K562 (cell line): ENCODE results near the gene PNMT. TPM values are rescaled to one million over a fixed set of nuclear protein-coding genes. Genes with fewer than 3 reads are reported as not detected.

Experiments used
- CBFA2T2 ChIP-seq: fragments of 450-650 bp; conservative IDR thresholded peaks from 2 replicates; pipeline ENCODE4 v1.6.1; 2017; ENCODE audit warnings: mild to moderate bottlenecking
- CXXC5 ChIP-seq: fragments of 250-450 bp; sonication (Bioruptor Pico); IDR thresholded peaks from 2 replicates; pipeline ENCODE4 v1.8.0; 2022; ENCODE audit warnings: inconsistent platforms, mild to moderate bottlenecking, moderate library complexity
- E2F8 ChIP-seq: fragments of 450-650 bp; IDR thresholded peaks from 2 replicates; pipeline ENCODE4 v1.7.1; 2018; ENCODE audit warnings: mild to moderate bottlenecking, low read depth; ENCODE audit not compliant: partially characterized antibody
- KDM1A ChIP-seq, 2 experiments: fragments of 450-650 bp; IDR thresholded peaks; 2 replicates each; pipeline ENCODE4 v1.6.1; 2016; ENCODE audit warnings: mild to moderate bottlenecking in 2 of 2
- KDM5B ChIP-seq: fragments of 200-600 bp; sonication (generic); IDR thresholded peaks from 2 replicates; pipeline ENCODE4 v1.6.1; 2012; ENCODE audit warnings: low read depth, mild to moderate bottlenecking, moderate library complexity, low read length, control low read depth, inconsistent platforms; ENCODE audit not compliant: insufficient replicate concordance
- MXD1 ChIP-seq: fragments of 250-450 bp; sonication (Bioruptor Pico); IDR thresholded peaks from 2 replicates; pipeline ENCODE4 v1.8.0; 2021; ENCODE audit warnings: borderline replicate concordance, mild to moderate bottlenecking, moderate library complexity; ENCODE audit not compliant: poor library complexity, severe bottlenecking
- NR4A1 ChIP-seq, 2 experiments: fragments of 250-450 bp in 1 of 2; fragments of 450-650 bp in 1 of 2; sonication (Bioruptor Pico) in 1 of 2; IDR thresholded peaks; 2 replicates each; pipeline versions ENCODE4 v1.4.0 to v1.6.1; 2016 to 2020; ENCODE audit warnings: mild to moderate bottlenecking in 2 of 2, missing compliant biosample characterization in 1 of 2, missing genetic modification characterization in 1 of 2, moderate library complexity in 1 of 2
- POLR2AphosphoS2 ChIP-seq: IDR thresholded peaks from 2 replicates; pipeline ENCODE4 v1.6.1; 2012; ENCODE audit warnings: low read length, improper control_type of control experiment
- POLR2G ChIP-seq: fragments of 200-400 bp; formaldehyde crosslinking; IDR thresholded peaks from 2 replicates; pipeline ENCODE4 v1.6.1; 2017; ENCODE audit warnings: low read depth, mild to moderate bottlenecking, antibody characterized with exemption, low read length, moderate library complexity
- POLR2H ChIP-seq: IDR thresholded peaks from 2 replicates; pipeline ENCODE4 v1.6.1; 2016; ENCODE audit warnings: missing genetic modification characterization, low read depth, mild to moderate bottlenecking, control low read depth, missing compliant biosample characterization, moderate library complexity
- STAT5B ChIP-seq: fragments of 250-450 bp; sonication (Bioruptor Pico); IDR thresholded peaks from 2 replicates; pipeline ENCODE4 v1.8.0; 2021; ENCODE audit warnings: mild to moderate bottlenecking, inconsistent platforms
- WHSC1 ChIP-seq: IDR thresholded peaks from one replicate; pipeline ENCODE4 v1.6.1; 2012; ENCODE audit warnings: low read length, control low read depth, inconsistent platforms
- ZNF121 ChIP-seq: sonication (generic); formaldehyde crosslinking; conservative IDR thresholded peaks from 2 replicates; pipeline ENCODE4 v1.8.0; 2022; ENCODE audit warnings: missing genetic modification reagents
- ZNF316 ChIP-seq: fragments of 450-650 bp; IDR thresholded peaks from 2 replicates; pipeline ENCODE4 v1.6.1; 2016
- polyA plus RNA-seq, 8 experiments: library from polyadenylated mRNA; depleted of rRNA in 4 of 8; stranded (reverse) in 5 of 8; unstranded in 3 of 8; fragments of >200 nt; fragmentation: Nextera tagmentation in 2 of 8; fragmentation: Illumina TruSeq in 1 of 8; extraction: Ambion mirVana in 2 of 8; extraction: Trizol in 1 of 8; gene quantifications; 2 replicates each; pipeline versions ENCODE4 v1.2.1 to v1.2.3, GENCODE V29; 2011 to 2014; ENCODE audit warnings: inconsistent platforms in 1 of 8, missing spikeins in 1 of 8
- total RNA-seq, 7 experiments: library from RNA; depleted of rRNA in 6 of 7; stranded (reverse); fragments of >200 nt in 6 of 7; fragmentation: Illumina TruSeq in 2 of 7; extraction: Trizol in 2 of 7; gene quantifications; 2 replicates each; pipeline versions ENCODE4 v1.2.1 to v1.2.3, GENCODE V29; 2011 to 2021; ENCODE audit warnings: low replicate concordance in 1 of 7
- TF ChIP-seq, protein P1 (sequence below): fragments of 450-650 bp; formaldehyde crosslinking; IDR thresholded peaks from 2 replicates; pipeline ENCODE4 v1.4.0; 2020; ENCODE audit warnings: mild to moderate bottlenecking, moderate library complexity
- TF ChIP-seq, protein P2 (sequence below): sonication (generic); formaldehyde crosslinking; IDR thresholded peaks from 2 replicates; pipeline ENCODE4 v1.8.0; 2023; ENCODE audit warnings: missing genetic modification reagents, mild to moderate bottlenecking, borderline replicate concordance

PNMT gene
- total and polyA plus RNA-seq, 9 of the 15 experiments (the other 6 are each of a cell fraction or from before 2014, with no cell fraction given), result 0.55 to 18.1 (median 5.8) TPM

DNA sequence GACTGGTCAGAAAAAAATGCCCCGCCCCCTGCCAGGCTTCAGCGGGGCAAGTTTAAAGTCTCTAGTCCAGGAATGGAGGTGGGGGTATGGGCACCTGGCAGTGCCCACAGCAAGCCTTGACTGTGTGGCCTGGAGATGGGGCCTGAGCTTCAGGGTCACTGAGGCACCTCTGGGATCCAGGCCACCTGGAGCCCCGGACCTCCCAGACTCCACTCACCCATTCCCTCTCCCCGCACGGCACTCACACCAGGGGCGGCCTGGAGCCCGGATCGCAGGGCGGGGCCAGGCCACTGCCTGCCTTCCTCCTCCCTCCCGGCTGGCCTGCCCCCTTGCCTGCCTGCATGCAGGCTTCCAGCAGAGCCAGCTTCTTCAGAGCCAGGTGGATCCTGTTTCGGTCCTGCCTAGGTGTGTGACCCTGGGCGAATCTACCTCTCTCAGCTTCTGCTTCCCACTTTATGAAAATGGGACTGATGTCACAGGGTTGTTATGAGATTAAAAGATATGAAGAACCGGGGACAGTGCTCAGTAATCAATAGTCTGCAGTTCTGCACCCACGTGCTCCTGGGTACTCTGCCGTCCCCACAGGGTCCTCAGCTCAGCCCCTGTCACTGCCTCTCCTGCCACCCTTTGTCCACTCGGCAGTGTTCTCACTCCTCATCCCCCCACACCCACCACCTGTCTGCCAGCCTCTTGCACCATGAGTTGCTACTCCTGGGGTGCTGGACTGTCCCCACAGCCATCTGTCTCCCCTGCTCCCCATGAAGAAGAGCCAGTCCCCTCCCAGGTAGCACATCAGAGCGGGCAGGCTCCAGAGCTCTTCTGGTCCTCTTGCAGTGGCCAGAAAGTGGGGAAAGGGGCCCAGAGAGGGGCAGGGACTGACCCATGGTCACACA lies 4.3 kb upstream of the PNMT start (continued):
- TF ChIP-seq, protein P1, sequence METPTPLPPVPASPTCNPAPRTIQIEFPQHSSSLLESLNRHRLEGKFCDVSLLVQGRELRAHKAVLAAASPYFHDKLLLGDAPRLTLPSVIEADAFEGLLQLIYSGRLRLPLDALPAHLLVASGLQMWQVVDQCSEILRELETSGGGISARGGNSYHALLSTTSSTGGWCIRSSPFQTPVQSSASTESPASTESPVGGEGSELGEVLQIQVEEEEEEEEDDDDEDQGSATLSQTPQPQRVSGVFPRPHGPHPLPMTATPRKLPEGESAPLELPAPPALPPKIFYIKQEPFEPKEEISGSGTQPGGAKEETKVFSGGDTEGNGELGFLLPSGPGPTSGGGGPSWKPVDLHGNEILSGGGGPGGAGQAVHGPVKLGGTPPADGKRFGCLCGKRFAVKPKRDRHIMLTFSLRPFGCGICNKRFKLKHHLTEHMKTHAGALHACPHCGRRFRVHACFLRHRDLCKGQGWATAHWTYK, result no peak
- TF ChIP-seq ZNF316, result peak; percentile 79
- TF ChIP-seq NR4A1 (CRISPR knock-in tag; IDR thresholded peaks at IDR 0.05), result peak; percentile 11; the same call in 1 of the 2 replicates
- TF ChIP-seq NR4A1 (tag; IDR thresholded peaks at IDR 0.05), result no peak
- peak; percentile 31; the same call in 1 of the 2 replicates for TF ChIP-seq POLR2AphosphoS2
- TF ChIP-seq CBFA2T2, result no peak
- no peak for TF ChIP-seq MXD1 (CRISPR knock-in tag)
- peak in 1 of 2 experiments; percentile 38; a peak in 2 of 4 replicates for TF ChIP-seq KDM1A (IDR thresholded peaks at IDR 0.05)
- TF ChIP-seq STAT5B, result no peak
- TF ChIP-seq POLR2H, result no peak
- 0 out of 2 replicates have a peak, but pooled peaks have one; percentile 11 for TF ChIP-seq CXXC5 (CRISPR knock-in tag)
- TF ChIP-seq POLR2G, result peak; percentile 66
- TF ChIP-seq WHSC1, result no peak
- TF ChIP-seq, protein P2, sequence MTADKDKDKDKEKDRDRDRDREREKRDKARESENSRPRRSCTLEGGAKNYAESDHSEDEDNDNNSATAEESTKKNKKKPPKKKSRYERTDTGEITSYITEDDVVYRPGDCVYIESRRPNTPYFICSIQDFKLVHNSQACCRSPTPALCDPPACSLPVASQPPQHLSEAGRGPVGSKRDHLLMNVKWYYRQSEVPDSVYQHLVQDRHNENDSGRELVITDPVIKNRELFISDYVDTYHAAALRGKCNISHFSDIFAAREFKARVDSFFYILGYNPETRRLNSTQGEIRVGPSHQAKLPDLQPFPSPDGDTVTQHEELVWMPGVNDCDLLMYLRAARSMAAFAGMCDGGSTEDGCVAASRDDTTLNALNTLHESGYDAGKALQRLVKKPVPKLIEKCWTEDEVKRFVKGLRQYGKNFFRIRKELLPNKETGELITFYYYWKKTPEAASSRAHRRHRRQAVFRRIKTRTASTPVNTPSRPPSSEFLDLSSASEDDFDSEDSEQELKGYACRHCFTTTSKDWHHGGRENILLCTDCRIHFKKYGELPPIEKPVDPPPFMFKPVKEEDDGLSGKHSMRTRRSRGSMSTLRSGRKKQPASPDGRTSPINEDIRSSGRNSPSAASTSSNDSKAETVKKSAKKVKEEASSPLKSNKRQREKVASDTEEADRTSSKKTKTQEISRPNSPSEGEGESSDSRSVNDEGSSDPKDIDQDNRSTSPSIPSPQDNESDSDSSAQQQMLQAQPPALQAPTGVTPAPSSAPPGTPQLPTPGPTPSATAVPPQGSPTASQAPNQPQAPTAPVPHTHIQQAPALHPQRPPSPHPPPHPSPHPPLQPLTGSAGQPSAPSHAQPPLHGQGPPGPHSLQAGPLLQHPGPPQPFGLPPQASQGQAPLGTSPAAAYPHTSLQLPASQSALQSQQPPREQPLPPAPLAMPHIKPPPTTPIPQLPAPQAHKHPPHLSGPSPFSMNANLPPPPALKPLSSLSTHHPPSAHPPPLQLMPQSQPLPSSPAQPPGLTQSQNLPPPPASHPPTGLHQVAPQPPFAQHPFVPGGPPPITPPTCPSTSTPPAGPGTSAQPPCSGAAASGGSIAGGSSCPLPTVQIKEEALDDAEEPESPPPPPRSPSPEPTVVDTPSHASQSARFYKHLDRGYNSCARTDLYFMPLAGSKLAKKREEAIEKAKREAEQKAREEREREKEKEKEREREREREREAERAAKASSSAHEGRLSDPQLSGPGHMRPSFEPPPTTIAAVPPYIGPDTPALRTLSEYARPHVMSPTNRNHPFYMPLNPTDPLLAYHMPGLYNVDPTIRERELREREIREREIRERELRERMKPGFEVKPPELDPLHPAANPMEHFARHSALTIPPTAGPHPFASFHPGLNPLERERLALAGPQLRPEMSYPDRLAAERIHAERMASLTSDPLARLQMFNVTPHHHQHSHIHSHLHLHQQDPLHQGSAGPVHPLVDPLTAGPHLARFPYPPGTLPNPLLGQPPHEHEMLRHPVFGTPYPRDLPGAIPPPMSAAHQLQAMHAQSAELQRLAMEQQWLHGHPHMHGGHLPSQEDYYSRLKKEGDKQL (CRISPR knock-in tag), result no peak
- TF ChIP-seq KDM5B, result no peak
- no peak for TF ChIP-seq E2F8
- TF ChIP-seq ZNF121 (CRISPR knock-in tag), result peak; percentile 28; the same call in 1 of the 2 replicates
